Activated naive CD8-positive, alpha-beta T cell treated with anti-CD3 and anti-CD28 coated beads, Interleukin-2, amount 50 U/mL, for 24 hours (primary cell): ENCODE measurements around the gene SYNE2.
"Not testable (repeated sequence)": the region's sequence is repeated elsewhere in the genome, so short reads cannot be mapped to it uniquely, and the experiment has no call there.

Source experiments
- ATAC-seq: fragments of 150-1000 bp; cut with Tn5 transposase; one replicate; pipeline ENCODE4 v1.10.0; 2021
- DNase-seq: peaks from one replicate; pipeline ENCODE4 v3.0.0; 2021
- H3K27ac Mint-ChIP-seq: one replicate; pipeline ENCODE4 v1.8.0; 2021; ENCODE audit warnings: mild to moderate bottlenecking, mixed read lengths
- H3K27me3 Mint-ChIP-seq: one replicate; pipeline ENCODE4 v1.8.0; 2021; ENCODE audit warnings: mixed read lengths
- H3K36me3 Mint-ChIP-seq: one replicate; pipeline ENCODE4 v1.8.0; 2021; ENCODE audit warnings: low read depth, mixed read lengths
- H3K4me1 Mint-ChIP-seq: one replicate; pipeline ENCODE4 v1.8.0; 2021; ENCODE audit warnings: mixed read lengths
- H3K4me3 Mint-ChIP-seq: one replicate; pipeline ENCODE4 v1.8.0; 2021; ENCODE audit warnings: mild to moderate bottlenecking, moderate library complexity, mixed read lengths
- H3K9me3 Mint-ChIP-seq: one replicate; pipeline ENCODE4 v1.8.0; 2021; ENCODE audit warnings: mixed read lengths

Gene SYNE2

GRCh38 chr14:63860146-63860545 is 7.3 kb downstream of the SYNE2 start:
- ATAC-seq (no peak), DNase-seq (no peak)
- Mint-ChIP-seq H3K4me1 (peaks cover 62% of the 10 kb centered on the region), H3K36me3 (peaks cover 5% of the 10 kb centered on the region), H3K27me3 (no peaks in the 10 kb centered on the region), H3K9me3 (no peaks in the 10 kb centered on the region), H3K4me3 (no peak overlapping the region), H3K27ac (peak overlapping the region; percentile 24)

DNA sequence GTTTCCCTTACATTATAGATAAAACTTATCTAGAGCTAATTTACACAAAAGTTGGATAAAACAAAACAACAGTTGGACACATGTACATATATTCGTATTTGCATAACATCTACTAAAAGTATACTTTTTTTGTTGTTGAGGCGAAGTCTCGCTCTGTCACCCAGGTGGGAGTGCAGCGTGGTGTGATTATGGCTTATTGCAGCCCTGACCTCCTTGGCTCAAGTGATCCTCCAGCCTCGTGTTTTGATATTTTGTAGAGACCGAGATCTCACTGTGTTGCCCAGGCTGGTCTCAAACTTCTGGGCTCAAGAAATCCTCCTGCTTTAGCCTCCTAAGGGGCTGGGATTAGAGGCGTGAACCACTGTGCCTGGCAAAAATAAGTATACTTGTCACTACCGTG is 9.4 kb downstream of the SYNE2 start:
- Mint-ChIP-seq H3K9me3 (no peaks in the 10 kb centered on the region), H3K4me1 (peaks cover 58% of the 10 kb centered on the region), H3K36me3 (peaks cover 3% of the 10 kb centered on the region), H3K27me3 (no peaks in the 10 kb centered on the region), H3K4me3 (no peak overlapping the region), H3K27ac (no peak overlapping the region)
- DNase-seq (no peak), ATAC-seq (no peak)

DNA sequence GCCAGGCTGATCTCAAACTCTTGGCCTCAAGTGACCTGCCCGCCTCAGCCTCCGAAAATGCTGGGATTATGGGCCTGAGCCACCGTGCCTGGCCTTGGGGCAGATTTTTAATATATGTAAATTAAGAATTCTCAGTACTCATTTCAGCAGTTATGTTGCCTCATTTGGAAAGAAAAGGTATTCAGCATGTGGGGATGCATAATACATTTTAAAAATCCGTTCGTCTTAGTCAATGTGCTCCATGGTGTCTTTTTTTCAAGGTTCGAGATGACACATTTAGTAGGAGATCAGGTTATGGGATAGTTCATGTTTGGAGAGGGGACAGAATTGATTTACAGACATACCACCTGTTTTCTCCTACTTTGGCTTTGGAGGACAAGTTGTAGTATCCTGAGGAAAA is 10.2 kb downstream of the SYNE2 start:
- no peak overlapping the region for H3K4me3 Mint-ChIP-seq
- DNase-seq (no peak), ATAC-seq (no peak)
- peaks cover 54% of the 10 kb centered on the region for H3K4me1 Mint-ChIP-seq
- no peak overlapping the region for H3K27ac Mint-ChIP-seq
- no peaks in the 10 kb centered on the region for H3K36me3 Mint-ChIP-seq
- H3K9me3 Mint-ChIP-seq = no peaks in the 10 kb centered on the region
- no peaks in the 10 kb centered on the region for H3K27me3 Mint-ChIP-seq

DNA sequence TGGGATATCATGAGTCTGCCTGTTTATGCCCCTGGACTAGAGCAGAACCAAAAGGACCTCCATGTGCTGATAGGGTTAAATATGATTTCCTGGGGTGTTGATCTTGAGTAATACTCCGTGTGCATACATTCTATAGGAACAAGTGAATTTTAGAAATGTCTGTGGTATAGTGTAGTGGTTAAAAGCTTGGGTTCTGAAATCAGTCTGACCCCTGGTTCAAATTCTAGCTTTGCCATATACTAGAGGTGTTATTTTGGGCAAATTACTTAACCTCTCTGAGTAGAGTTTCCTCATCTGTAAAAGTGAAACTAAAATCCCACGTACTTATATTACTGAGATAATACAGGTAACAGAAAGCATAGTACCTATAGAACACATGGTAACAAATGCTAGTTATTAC is 12.0 kb downstream of the SYNE2 start:
- peak; percentile 92 for ATAC-seq
- H3K9me3 Mint-ChIP-seq, H3K27me3 Mint-ChIP-seq, DNase-seq, H3K36me3 Mint-ChIP-seq: not testable (repeated sequence)
- Mint-ChIP-seq H3K4me3 (peak overlapping the region; percentile 73), H3K27ac (peak overlapping the region; percentile 95), H3K4me1 (peaks cover 66% of the 10 kb centered on the region)

DNA sequence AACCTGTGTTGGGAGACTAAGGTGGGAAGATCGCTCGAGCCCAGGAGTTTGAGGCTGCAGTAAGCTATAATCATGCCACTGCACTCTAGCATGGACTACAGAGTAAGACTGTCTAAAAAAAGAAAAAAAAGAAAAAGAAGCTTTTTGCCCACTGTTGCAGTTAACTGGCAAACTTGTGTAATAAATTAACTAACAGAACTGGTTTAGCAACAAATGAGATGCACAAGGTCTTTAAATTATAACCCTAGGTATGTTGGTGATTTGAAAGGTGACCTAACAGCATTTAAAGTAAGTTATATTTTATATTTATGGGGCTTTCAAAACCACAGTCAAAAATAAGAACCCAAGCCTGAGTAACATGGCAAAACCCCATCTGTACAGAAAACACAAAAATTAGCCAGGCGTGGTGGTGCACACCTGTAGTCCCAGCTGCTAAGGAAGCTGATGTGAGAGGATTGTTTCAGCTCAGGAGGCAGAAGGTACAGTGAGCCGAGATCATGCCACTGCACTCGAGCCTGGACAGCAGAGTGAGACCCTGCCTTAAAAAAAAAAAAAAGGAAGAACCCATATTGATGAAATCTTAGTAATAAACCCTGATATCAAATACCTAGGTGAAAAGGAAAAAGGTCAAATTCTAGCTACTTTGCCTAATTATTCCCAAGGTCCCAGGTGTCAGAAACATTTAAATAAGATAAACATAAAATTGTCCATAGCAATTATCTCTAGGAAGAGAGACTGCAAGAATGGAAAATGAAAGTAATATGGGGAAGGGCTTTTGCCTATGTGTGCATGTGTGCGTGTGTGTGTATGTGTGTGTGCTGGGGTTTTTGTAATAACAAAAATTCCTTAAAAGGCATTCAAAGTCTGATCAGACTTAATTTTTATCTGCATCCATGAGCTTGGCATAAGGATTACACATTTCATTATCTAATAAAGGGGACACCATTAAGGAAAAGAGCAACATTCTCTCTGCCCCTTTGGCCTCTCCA is 15.4 kb downstream of the SYNE2 start:
- H3K27me3 Mint-ChIP-seq = no peaks in the 10 kb centered on the region
- H3K27ac Mint-ChIP-seq = peak overlapping the region; percentile 73
- H3K4me1 Mint-ChIP-seq = peaks cover 66% of the 10 kb centered on the region
- DNase-seq (no peak), ATAC-seq (no peak)
- H3K36me3 Mint-ChIP-seq = no peaks in the 10 kb centered on the region
- peak overlapping the region; percentile 10 for H3K4me3 Mint-ChIP-seq
- no peaks in the 10 kb centered on the region for H3K9me3 Mint-ChIP-seq

DNA sequence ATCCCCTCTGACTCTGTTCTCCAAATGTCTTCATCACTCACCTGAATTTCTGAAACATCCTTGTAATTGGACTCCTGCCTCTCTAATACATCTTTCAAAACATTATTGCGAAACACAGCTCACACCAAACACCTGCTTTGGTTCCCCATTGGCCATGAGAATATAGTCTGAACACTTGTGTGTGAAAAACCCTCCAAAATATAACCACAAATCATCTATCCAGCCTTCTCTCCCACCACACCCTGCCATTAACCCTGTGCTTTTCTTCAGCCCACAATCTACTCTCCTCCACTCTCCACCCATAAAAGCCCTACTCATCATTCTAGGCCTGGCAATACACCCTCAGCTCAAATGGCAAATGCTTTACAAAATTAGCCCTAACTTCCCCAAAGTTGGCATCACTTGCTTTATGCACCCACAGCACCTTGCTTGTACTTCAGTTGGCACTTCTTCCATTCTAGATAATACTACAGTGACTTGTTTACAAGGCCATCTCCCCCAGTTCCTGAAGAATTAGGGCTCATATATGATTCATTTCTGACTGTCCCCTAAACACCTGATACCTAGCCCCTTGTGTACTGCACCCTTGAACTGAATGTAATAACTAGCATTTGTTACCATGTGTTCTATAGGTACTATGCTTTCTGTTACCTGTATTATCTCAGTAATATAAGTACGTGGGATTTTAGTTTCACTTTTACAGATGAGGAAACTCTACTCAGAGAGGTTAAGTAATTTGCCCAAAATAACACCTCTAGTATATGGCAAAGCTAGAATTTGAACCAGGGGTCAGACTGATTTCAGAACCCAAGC is 17.3 kb downstream of the SYNE2 start:
- not testable (repeated sequence) for H3K36me3 Mint-ChIP-seq, DNase-seq, H3K27me3 Mint-ChIP-seq, H3K9me3 Mint-ChIP-seq
- ATAC-seq = peak; percentile 94
- H3K27ac Mint-ChIP-seq = peak overlapping the region; percentile 24
- H3K4me3 Mint-ChIP-seq = peak overlapping the region; percentile 1
- peaks cover 63% of the 10 kb centered on the region for H3K4me1 Mint-ChIP-seq

DNA sequence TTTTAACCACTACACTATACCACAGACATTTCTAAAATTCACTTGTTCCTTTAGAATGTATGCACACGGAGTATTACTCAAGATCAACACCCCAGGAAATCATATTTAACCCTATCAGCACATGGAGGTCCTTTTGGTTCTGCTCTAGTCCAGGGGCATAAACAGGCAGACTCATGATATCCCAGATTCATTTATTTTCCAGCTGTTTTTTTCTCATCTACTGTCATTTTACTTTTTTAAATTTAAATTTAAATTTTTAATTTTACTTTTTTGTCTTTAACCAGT is 17.9 kb downstream of the SYNE2 start:
- not testable (repeated sequence) for H3K9me3 Mint-ChIP-seq, DNase-seq, H3K4me3 Mint-ChIP-seq, ATAC-seq, H3K27ac Mint-ChIP-seq, H3K36me3 Mint-ChIP-seq, H3K27me3 Mint-ChIP-seq
- H3K4me1 Mint-ChIP-seq = peaks cover 63% of the 10 kb centered on the region

DNA sequence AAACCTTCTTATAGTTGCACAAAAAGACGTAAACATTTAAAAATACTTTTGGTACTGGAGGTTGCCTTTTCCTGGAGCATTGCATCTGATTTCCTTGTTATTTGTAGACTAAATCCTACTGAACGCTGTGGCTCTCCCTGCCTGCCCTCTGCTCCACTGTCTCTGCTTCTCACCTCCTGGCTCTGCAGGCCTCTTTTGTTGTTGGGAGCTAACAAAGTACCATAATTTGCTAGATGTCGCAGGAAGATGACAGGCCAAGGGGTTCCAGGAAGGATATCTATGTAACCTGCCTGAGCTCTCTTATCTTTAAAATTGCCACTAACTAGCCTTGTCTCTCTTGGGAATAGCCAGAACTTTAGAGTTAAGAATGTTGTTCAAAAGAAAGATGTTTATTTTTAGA is 21.4 kb downstream of the SYNE2 start:
- peaks cover 52% of the 10 kb centered on the region for H3K4me1 Mint-ChIP-seq
- DNase-seq (no peak), ATAC-seq (no peak)
- H3K36me3 Mint-ChIP-seq = no peaks in the 10 kb centered on the region
- H3K27ac Mint-ChIP-seq = no peak overlapping the region
- peak overlapping the region; percentile 15 for H3K4me3 Mint-ChIP-seq
- H3K9me3 Mint-ChIP-seq = no peaks in the 10 kb centered on the region
- no peaks in the 10 kb centered on the region for H3K27me3 Mint-ChIP-seq

DNA sequence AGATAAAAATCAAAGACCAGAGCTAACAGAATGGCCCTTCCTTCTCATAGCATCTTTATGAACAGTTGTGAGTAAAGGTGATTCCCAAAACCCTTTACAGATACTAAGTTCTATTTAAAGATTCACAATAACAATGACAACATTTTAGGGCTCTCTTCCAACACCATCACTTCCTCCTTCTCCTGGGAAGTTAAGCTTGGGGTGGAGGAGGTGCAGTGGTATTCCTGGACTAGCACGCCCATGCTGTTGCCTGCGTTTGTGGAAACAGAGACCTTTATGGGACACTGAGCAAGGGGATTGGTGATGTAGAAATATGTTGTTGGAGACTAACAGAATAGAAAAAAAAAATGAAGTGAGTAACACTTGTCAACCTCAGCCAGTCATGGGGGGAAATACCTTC is 22.5 kb downstream of the SYNE2 start:
- no peak overlapping the region for H3K27ac Mint-ChIP-seq
- no peak for DNase-seq
- no peaks in the 10 kb centered on the region for H3K36me3 Mint-ChIP-seq
- H3K4me3 Mint-ChIP-seq = no peak overlapping the region
- ATAC-seq = no peak
- H3K27me3 Mint-ChIP-seq = no peaks in the 10 kb centered on the region
- peaks cover 44% of the 10 kb centered on the region for H3K4me1 Mint-ChIP-seq
- no peaks in the 10 kb centered on the region for H3K9me3 Mint-ChIP-seq

GRCh38 chr14:63877550-63877939 is 24.7 kb downstream of the SYNE2 start:
- Mint-ChIP-seq H3K9me3 (no peaks in the 10 kb centered on the region), H3K27ac (no peak overlapping the region), H3K27me3 (no peaks in the 10 kb centered on the region), H3K4me1 (peaks cover 43% of the 10 kb centered on the region), H3K36me3 (no peaks in the 10 kb centered on the region), H3K4me3 (no peak overlapping the region)
- DNase-seq = no peak
- no peak for ATAC-seq

GRCh38 chr14:63878052-63878451 is 25.2 kb downstream of the SYNE2 start:
- Mint-ChIP-seq H3K27me3 (no peaks in the 10 kb centered on the region), H3K4me1 (peaks cover 39% of the 10 kb centered on the region), H3K27ac (no peak overlapping the region), H3K4me3 (no peak overlapping the region), H3K36me3 (no peaks in the 10 kb centered on the region), H3K9me3 (no peaks in the 10 kb centered on the region)
- DNase-seq = no peak
- no peak for ATAC-seq

- H3K4me3 Mint-ChIP-seq = no peak overlapping the region
- peaks cover 33% of the 10 kb centered on the region for H3K4me1 Mint-ChIP-seq
- H3K36me3 Mint-ChIP-seq = no peaks in the 10 kb centered on the region
- no peaks in the 10 kb centered on the region for H3K27me3 Mint-ChIP-seq
- no peaks in the 10 kb centered on the region for H3K9me3 Mint-ChIP-seq
- ATAC-seq = no peak
- no peak for DNase-seq
- no peak overlapping the region for H3K27ac Mint-ChIP-seq
Measured at GRCh38 chr14:63878792-63879191, 26.0 kb downstream of the SYNE2 start.

DNA sequence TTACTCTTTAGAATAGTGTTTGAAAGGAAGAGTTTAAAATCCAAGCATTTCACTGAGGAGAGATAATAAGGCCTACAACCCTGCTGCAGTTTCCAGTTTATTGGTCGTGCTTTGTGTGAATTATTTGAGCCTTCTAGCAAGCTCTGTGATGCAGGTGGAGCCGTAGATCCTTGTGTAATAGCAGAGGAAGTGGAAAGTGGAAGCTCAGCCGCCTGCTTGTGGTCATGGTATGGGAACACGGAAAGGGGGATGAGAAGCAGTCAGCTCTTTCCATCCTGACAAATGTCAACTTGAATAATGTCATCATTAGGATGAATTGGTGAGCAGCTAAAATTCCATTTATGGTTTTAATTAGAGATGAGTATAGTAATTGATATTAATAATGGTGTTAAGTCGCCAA is 29.1 kb downstream of the SYNE2 start:
- Mint-ChIP-seq H3K27ac (no peak overlapping the region), H3K27me3 (no peaks in the 10 kb centered on the region), H3K36me3 (no peaks in the 10 kb centered on the region), H3K4me1 (peaks cover 17% of the 10 kb centered on the region), H3K9me3 (no peaks in the 10 kb centered on the region), H3K4me3 (no peak overlapping the region)
- DNase-seq (no peak), ATAC-seq (no peak)

GRCh38 chr14:63887899-63888298 is 35.1 kb downstream of the SYNE2 start:
- H3K27ac Mint-ChIP-seq = no peak overlapping the region
- peaks cover 14% of the 10 kb centered on the region for H3K4me1 Mint-ChIP-seq
- no peak for DNase-seq
- ATAC-seq = no peak
- no peaks in the 10 kb centered on the region for H3K9me3 Mint-ChIP-seq
- H3K27me3 Mint-ChIP-seq = no peaks in the 10 kb centered on the region
- H3K36me3 Mint-ChIP-seq = no peaks in the 10 kb centered on the region
- no peak overlapping the region for H3K4me3 Mint-ChIP-seq

- ATAC-seq (no peak), DNase-seq (no peak)
- Mint-ChIP-seq H3K27ac (no peak overlapping the region), H3K27me3 (no peaks in the 10 kb centered on the region), H3K9me3 (no peaks in the 10 kb centered on the region), H3K4me1 (peaks cover 11% of the 10 kb centered on the region), H3K4me3 (no peak overlapping the region), H3K36me3 (no peaks in the 10 kb centered on the region)
Measured at GRCh38 chr14:63890553-63890952, 37.7 kb downstream of the SYNE2 start.
